ENCODE results near the gene PAQR5.

The PAQR5 gene

DNA sequence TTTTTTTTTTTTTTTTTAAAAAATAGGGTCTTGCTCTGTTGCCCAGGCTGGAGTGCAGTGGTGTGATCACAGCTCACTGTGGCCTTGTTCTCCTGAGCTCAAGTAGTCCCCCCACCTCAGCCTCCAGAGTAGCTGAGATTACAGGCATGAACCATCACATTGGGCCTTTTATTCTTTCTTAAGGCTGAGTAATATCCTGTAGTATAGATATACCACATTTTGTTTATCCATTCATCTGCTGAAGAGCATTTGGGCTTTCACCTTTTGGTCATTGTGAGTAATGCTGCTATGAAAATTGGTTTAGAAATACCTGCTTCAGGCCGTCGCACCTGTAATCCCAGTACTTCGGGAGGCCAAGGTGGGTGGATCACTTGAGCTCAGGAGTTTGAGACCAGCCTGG is 42.6 kb downstream of the PAQR5 start:
- H3K4me3 ChIP-seq (ENCODE audit: insufficient read depth, low read length, poor library complexity, severe bottlenecking), result no peak overlapping the region
- H3K79me2 ChIP-seq (ENCODE audit: insufficient read depth, low read length), result no peaks in the 10 kb centered on the region
- H3K9me3 ChIP-seq (ENCODE audit: insufficient read depth, low read length), result no peaks in the 10 kb centered on the region
- no peaks in the 10 kb centered on the region for H3K27me3 ChIP-seq (ENCODE audit: low read length)
- no peak overlapping the region for H3K9ac ChIP-seq (ENCODE audit: low read length)
- no peak for TF ChIP-seq EZH2phosphoT487 (conservative IDR thresholded peaks at IDR 0.05; ENCODE audit: low read length)
- TF ChIP-seq, protein P1, sequence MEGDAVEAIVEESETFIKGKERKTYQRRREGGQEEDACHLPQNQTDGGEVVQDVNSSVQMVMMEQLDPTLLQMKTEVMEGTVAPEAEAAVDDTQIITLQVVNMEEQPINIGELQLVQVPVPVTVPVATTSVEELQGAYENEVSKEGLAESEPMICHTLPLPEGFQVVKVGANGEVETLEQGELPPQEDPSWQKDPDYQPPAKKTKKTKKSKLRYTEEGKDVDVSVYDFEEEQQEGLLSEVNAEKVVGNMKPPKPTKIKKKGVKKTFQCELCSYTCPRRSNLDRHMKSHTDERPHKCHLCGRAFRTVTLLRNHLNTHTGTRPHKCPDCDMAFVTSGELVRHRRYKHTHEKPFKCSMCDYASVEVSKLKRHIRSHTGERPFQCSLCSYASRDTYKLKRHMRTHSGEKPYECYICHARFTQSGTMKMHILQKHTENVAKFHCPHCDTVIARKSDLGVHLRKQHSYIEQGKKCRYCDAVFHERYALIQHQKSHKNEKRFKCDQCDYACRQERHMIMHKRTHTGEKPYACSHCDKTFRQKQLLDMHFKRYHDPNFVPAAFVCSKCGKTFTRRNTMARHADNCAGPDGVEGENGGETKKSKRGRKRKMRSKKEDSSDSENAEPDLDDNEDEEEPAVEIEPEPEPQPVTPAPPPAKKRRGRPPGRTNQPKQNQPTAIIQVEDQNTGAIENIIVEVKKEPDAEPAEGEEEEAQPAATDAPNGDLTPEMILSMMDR (IDR thresholded peaks at IDR 0.05; ENCODE audit: insufficient read depth, low read length, poor library complexity, severe bottlenecking), result no peak
- H3K27ac ChIP-seq (ENCODE audit: low read depth, low read length), result no peak overlapping the region
- H3F3A ChIP-seq (ENCODE audit: insufficient read depth), result no peaks in the 10 kb centered on the region
- no peaks in the 10 kb centered on the region for H3K36me3 ChIP-seq (ENCODE audit: low read length)
- H3K4me2 ChIP-seq (ENCODE audit: low read depth, low read length, poor library complexity, severe bottlenecking), result no peak overlapping the region
- H4K20me1 ChIP-seq (ENCODE audit: low read depth, low read length), result no peaks in the 10 kb centered on the region
- no peaks in the 10 kb centered on the region for H3K9me2 ChIP-seq (replicated peaks; ENCODE audit: insufficient read depth, low read length)
- no peak overlapping the region for H2AFZ ChIP-seq (ENCODE audit: low read depth, low read length, severe bottlenecking)

DNA sequence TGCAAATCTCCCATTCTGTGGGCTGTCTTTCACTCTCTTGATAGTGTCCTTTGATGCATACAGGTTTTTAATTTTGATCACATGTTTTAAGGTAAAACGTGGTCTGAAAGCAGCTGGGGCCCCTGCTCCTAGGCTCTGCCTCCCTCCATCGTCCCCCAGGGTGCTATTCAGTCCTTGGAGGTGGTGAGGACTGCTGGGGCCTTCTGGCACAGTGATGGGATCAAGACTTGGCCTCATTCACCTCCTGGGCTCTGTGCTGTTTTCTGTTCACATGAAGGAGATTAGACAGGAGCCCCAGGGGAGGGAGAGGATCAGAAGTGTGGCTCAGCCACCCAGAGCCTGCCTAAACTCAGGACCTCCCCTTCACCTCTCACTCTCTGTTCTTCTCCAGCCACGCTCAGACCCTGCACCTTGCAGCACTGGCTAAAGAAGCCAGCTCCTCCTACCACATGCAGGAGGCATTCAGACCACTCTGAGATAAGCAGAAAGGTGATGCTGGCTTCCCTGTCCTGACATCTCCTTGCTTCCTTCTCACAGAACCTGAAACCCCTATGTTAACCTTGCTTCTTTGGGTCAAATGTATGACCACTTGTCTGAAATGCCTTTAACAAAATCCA is 43.9 kb downstream of the PAQR5 start:
- no peak overlapping the region for H3K4me2 ChIP-seq (ENCODE audit: low read depth, low read length, poor library complexity, severe bottlenecking)

DNA sequence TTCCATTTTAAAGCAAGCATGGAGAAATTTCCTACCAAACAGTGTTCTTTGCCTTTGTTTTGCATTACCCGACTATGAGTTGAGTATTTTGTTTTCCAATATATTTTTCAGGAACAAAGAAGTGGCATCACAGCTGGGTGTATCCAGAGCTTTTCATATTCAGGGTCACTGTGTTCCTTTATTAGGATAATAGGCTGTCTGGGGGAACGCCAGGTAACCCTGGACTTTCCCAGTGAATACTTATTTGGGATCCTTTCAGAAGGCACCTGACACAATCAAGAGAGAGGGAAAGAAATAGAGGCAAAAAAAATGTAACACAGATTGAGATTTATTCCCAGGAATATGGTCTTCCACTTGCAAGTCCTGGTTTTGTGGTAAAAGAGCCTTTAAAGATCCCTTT is 44.4 kb downstream of the PAQR5 start:
- H3F3A ChIP-seq (ENCODE audit: insufficient read depth), result no peaks in the 10 kb centered on the region
- H3K79me2 ChIP-seq (ENCODE audit: insufficient read depth, low read length), result no peaks in the 10 kb centered on the region
- H3K9ac ChIP-seq (ENCODE audit: low read length), result no peak overlapping the region
- no peaks in the 10 kb centered on the region for H3K9me2 ChIP-seq (replicated peaks; ENCODE audit: insufficient read depth, low read length)
- H3K27me3 ChIP-seq (ENCODE audit: low read length), result no peaks in the 10 kb centered on the region
- no peaks in the 10 kb centered on the region for H3K36me3 ChIP-seq (ENCODE audit: low read length)
- no peaks in the 10 kb centered on the region for H3K9me3 ChIP-seq (ENCODE audit: insufficient read depth, low read length)
- H2AFZ ChIP-seq (ENCODE audit: low read depth, low read length, severe bottlenecking), result no peak overlapping the region
- no peaks in the 10 kb centered on the region for H4K20me1 ChIP-seq (ENCODE audit: low read depth, low read length)
- H3K27ac ChIP-seq (ENCODE audit: low read depth, low read length), result no peak overlapping the region
- no peak overlapping the region for H3K4me3 ChIP-seq (ENCODE audit: insufficient read depth, low read length, poor library complexity, severe bottlenecking)
- no peak for TF ChIP-seq EZH2phosphoT487 (conservative IDR thresholded peaks at IDR 0.05; ENCODE audit: low read length)
- TF ChIP-seq, protein P1 (IDR thresholded peaks at IDR 0.05; ENCODE audit: insufficient read depth, low read length, poor library complexity, severe bottlenecking), result no peak
- H3K4me2 ChIP-seq (ENCODE audit: low read depth, low read length, poor library complexity, severe bottlenecking), result no peak overlapping the region

More for the DNA sequence above, 43.9 kb downstream of the PAQR5 start:
- Histone ChIP-seq H3K9me3 (ENCODE audit: insufficient read depth, low read length) (no peaks in the 10 kb centered on the region), H3K79me2 (ENCODE audit: insufficient read depth, low read length) (no peaks in the 10 kb centered on the region), H4K20me1 (ENCODE audit: low read depth, low read length) (no peaks in the 10 kb centered on the region), H3K27me3 (ENCODE audit: low read length) (no peaks in the 10 kb centered on the region), H3K4me3 (ENCODE audit: insufficient read depth, low read length, poor library complexity, severe bottlenecking) (no peak overlapping the region), H3K9ac (ENCODE audit: low read length) (no peak overlapping the region), H2AFZ (ENCODE audit: low read depth, low read length, severe bottlenecking) (no peak overlapping the region), H3F3A (ENCODE audit: insufficient read depth) (no peaks in the 10 kb centered on the region), H3K9me2 (replicated peaks; ENCODE audit: insufficient read depth, low read length) (no peaks in the 10 kb centered on the region), H3K27ac (ENCODE audit: low read depth, low read length) (no peak overlapping the region), H3K36me3 (ENCODE audit: low read length) (no peaks in the 10 kb centered on the region)
- TF ChIP-seq, protein P1 (IDR thresholded peaks at IDR 0.05; ENCODE audit: insufficient read depth, low read length, poor library complexity, severe bottlenecking), result no peak
- no peak for TF ChIP-seq EZH2phosphoT487 (conservative IDR thresholded peaks at IDR 0.05; ENCODE audit: low read length)
